DND-41 (cell line): ENCODE measurements around the gene GSKIP.

Experiments
- CTCF ChIP-seq: IDR thresholded peaks from 2 replicates; pipeline ENCODE4 v1.5.1; 2012; ENCODE audit warnings: borderline replicate concordance, low read length, moderate library complexity, mild to moderate bottlenecking; ENCODE audit not compliant: poor library complexity, severe bottlenecking; ENCODE audit errors: extremely low read depth
- EZH2 ChIP-seq: IDR thresholded peaks from 3 replicates; pipeline ENCODE4 v1.6.1; 2012; ENCODE audit warnings: borderline replicate concordance, low read depth, mild to moderate bottlenecking, moderate library complexity, low read length, inconsistent platforms; ENCODE audit not compliant: severe bottlenecking

GRCh38 chr14:96363751-96364336 lies 518 bp downstream of the GSKIP start:
- TF ChIP-seq CTCF (no peak), EZH2 (no peak)
